OCI-LY1 (cell line): ENCODE data around the gene EPB41L2.

ENCODE experiments used
- H2AFZ ChIP-seq: fragments of 200-600 bp; sonication (generic), shearing (Covaris generic); 2 replicates; pipeline ENCODE4 v1.6.0; 2014; ENCODE audit warnings: antibody characterized with exemption, mild to moderate bottlenecking, low read length
- H3F3A ChIP-seq: fragments of 200-600 bp; sonication (generic), shearing (Covaris generic); 2 replicates; pipeline ENCODE4 v1.6.0; 2014; ENCODE audit warnings: mild to moderate bottlenecking, antibody characterized with exemption, low read length, moderate library complexity; ENCODE audit not compliant: insufficient read depth
- H3K27ac ChIP-seq: fragments of 200-600 bp; sonication (generic); 2 replicates; pipeline ENCODE4 v1.5.1; 2014; ENCODE audit warnings: low read length, mixed run types, mild to moderate bottlenecking, low read depth; ENCODE audit not compliant: poor library complexity, severe bottlenecking
- H3K27me3 ChIP-seq: fragments of 200-600 bp; sonication (generic); 2 replicates; pipeline ENCODE4 v1.6.0; 2014; ENCODE audit warnings: antibody characterized with exemption, mild to moderate bottlenecking, low read length, moderate library complexity; ENCODE audit not compliant: insufficient read depth
- H3K36me3 ChIP-seq: fragments of 200-600 bp; sonication (generic); 2 replicates; pipeline ENCODE4 v1.6.1; 2014; ENCODE audit warnings: mild to moderate bottlenecking, antibody characterized with exemption, low read length, moderate library complexity, mixed read lengths; ENCODE audit not compliant: insufficient read depth
- H3K4me1 ChIP-seq: fragments of 200-600 bp; sonication (generic); 2 replicates; pipeline ENCODE4 v1.5.1; 2014; ENCODE audit warnings: mild to moderate bottlenecking, low read length, moderate library complexity; ENCODE audit not compliant: insufficient read depth, severe bottlenecking
- H3K4me2 ChIP-seq: fragments of 200-600 bp; sonication (generic), shearing (Covaris generic); 2 replicates; pipeline ENCODE4 v1.6.1; 2014; ENCODE audit warnings: low read length
- H3K4me3 ChIP-seq: fragments of 200-600 bp; sonication (generic); 2 replicates; pipeline ENCODE4 v1.5.1; 2014; ENCODE audit warnings: low read length, low read depth, mild to moderate bottlenecking, mixed read lengths; ENCODE audit not compliant: poor library complexity, severe bottlenecking
- H3K79me2 ChIP-seq: fragments of 200-600 bp; shearing (Covaris generic); 2 replicates; pipeline ENCODE4 v1.6.1; 2016; ENCODE audit warnings: mixed run types, low read length, mixed read lengths; ENCODE audit not compliant: insufficient read depth
- H3K9ac ChIP-seq: fragments of 200-600 bp; sonication (generic), shearing (Covaris generic); 2 replicates; pipeline ENCODE4 v1.6.1; 2014; ENCODE audit warnings: mild to moderate bottlenecking, low read length, mixed read lengths
- H3K9me2 ChIP-seq: fragments of 200-600 bp; sonication (generic), shearing (Covaris generic); 2 replicates; pipeline ENCODE4 v1.6.1; 2014; ENCODE audit warnings: low read depth, mild to moderate bottlenecking, low read length, mixed read lengths
- H3K9me3 ChIP-seq: fragments of 200-600 bp; shearing (Covaris generic); 2 replicates; pipeline ENCODE4 v1.6.1; 2014; ENCODE audit warnings: low read length, mixed read lengths
- H4K20me1 ChIP-seq: fragments of 200-600 bp; sonication (generic), shearing (Covaris generic); 2 replicates; pipeline ENCODE4 v1.6.0; 2016; ENCODE audit warnings: mild to moderate bottlenecking, low read length; ENCODE audit not compliant: insufficient read depth
- EZH2 ChIP-seq: fragments of 200-600 bp; sonication (generic), shearing (Covaris generic); IDR thresholded peaks from 2 replicates; pipeline ENCODE4 v1.8.0; 2017; ENCODE audit warnings: borderline replicate concordance, mixed run types, mild to moderate bottlenecking, antibody characterized with exemption, low read length, moderate library complexity, mixed read lengths
- TF ChIP-seq, protein P1 (sequence below): fragments of 200-600 bp; sonication (generic), shearing (Covaris generic); IDR thresholded peaks from 2 replicates; pipeline ENCODE4 v1.5.1; 2017; ENCODE audit warnings: mild to moderate bottlenecking, antibody characterized with exemption, low read length, moderate library complexity, mixed read lengths

EPB41L2 gene

DNA sequence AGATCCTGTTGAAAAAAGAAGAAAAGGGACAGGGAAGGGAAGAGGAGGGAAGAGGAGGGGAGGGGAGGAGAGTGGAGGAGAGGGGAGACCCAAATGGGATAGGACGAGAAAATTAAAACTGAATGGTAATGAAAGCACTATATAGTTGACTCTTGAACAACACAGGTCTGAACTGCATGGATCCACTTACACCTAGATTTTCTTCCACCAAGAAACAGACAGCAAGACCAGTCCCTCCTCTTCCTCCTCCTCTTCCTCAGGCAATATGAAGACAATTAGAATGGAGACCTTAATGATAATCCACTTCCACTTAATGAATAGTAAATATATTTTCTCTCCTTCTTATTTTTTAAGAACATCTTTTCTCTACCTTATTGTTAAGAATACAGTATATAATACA is 113.5 kb downstream of the EPB41L2 start:
- Histone ChIP-seq H3K9me2 (no peaks in the 10 kb centered on the region), H3F3A (no peaks in the 10 kb centered on the region), H3K27ac (no peak overlapping the region), H2AFZ (no peak overlapping the region), H3K9me3 (no peaks in the 10 kb centered on the region), H3K4me3 (no peak overlapping the region), H4K20me1 (no peaks in the 10 kb centered on the region), H3K9ac (no peak overlapping the region), H3K4me1 (no peaks in the 10 kb centered on the region), H3K36me3 (no peaks in the 10 kb centered on the region), H3K27me3 (no peaks in the 10 kb centered on the region), H3K79me2 (no peaks in the 10 kb centered on the region), H3K4me2 (no peak overlapping the region)
- TF ChIP-seq EZH2 = no peak
- TF ChIP-seq, protein P1, sequence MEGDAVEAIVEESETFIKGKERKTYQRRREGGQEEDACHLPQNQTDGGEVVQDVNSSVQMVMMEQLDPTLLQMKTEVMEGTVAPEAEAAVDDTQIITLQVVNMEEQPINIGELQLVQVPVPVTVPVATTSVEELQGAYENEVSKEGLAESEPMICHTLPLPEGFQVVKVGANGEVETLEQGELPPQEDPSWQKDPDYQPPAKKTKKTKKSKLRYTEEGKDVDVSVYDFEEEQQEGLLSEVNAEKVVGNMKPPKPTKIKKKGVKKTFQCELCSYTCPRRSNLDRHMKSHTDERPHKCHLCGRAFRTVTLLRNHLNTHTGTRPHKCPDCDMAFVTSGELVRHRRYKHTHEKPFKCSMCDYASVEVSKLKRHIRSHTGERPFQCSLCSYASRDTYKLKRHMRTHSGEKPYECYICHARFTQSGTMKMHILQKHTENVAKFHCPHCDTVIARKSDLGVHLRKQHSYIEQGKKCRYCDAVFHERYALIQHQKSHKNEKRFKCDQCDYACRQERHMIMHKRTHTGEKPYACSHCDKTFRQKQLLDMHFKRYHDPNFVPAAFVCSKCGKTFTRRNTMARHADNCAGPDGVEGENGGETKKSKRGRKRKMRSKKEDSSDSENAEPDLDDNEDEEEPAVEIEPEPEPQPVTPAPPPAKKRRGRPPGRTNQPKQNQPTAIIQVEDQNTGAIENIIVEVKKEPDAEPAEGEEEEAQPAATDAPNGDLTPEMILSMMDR = no peak

DNA sequence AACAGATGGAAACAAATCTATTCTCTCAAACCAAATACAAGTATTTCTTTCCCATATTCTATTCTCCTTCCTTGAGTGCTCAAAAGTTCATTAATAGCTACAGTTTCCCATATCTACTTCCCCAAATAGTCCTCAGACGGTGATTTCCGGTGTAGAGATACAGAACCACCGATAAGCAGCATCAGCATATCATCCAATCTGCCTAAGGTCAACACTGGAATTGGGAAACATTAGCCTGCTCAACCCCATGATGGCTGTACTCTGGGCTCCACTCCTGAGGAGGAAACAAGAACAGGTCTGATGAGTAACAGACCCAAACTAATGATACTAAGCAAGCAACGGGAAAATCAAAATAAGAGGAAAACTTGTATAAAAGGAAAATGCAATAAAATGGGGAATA is 115.6 kb downstream of the EPB41L2 start:
- H3K27ac ChIP-seq = no peak overlapping the region

DNA sequence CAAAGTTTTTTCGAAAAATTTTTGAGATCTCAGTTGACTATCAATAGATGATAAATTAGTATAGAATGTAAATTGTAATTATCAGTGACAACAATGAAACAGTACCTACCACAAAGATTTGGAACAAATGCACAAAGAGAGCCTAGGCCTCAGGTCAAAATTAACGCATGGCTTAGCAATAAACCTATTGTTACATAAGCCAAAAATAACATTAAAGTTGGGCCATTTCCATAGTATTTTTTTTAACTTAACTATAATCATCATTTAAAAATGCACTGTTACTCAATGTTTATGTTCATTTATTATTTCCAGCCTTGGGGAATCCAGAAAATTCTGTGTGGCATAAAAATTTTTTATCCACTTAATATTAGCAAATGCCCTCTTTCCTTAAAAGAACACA is 117.0 kb downstream of the EPB41L2 start:
- no peak overlapping the region for H2AFZ ChIP-seq
- H4K20me1 ChIP-seq = no peaks in the 10 kb centered on the region
- H3K79me2 ChIP-seq = no peaks in the 10 kb centered on the region
- no peaks in the 10 kb centered on the region for H3F3A ChIP-seq
- H3K9me2 ChIP-seq = no peaks in the 10 kb centered on the region
- TF ChIP-seq EZH2 = no peak
- TF ChIP-seq, protein P1 = no peak
- H3K9me3 ChIP-seq = no peaks in the 10 kb centered on the region
- H3K4me2 ChIP-seq = no peak overlapping the region
- H3K4me1 ChIP-seq = no peaks in the 10 kb centered on the region
- no peak overlapping the region for H3K4me3 ChIP-seq
- no peak overlapping the region for H3K27ac ChIP-seq
- no peak overlapping the region for H3K9ac ChIP-seq
- H3K36me3 ChIP-seq = no peaks in the 10 kb centered on the region
- H3K27me3 ChIP-seq = no peaks in the 10 kb centered on the region

More for the DNA sequence above, 115.6 kb downstream of the EPB41L2 start:
- H3K36me3 ChIP-seq = no peaks in the 10 kb centered on the region
- no peak for TF ChIP-seq EZH2
- TF ChIP-seq, protein P1 = no peak
- H3K79me2 ChIP-seq = no peaks in the 10 kb centered on the region
- H3K9me3 ChIP-seq = no peaks in the 10 kb centered on the region
- no peaks in the 10 kb centered on the region for H3K9me2 ChIP-seq
- H2AFZ ChIP-seq = no peak overlapping the region
- H3K27me3 ChIP-seq = no peaks in the 10 kb centered on the region
- H3K9ac ChIP-seq = no peak overlapping the region
- no peak overlapping the region for H3K4me2 ChIP-seq
- no peaks in the 10 kb centered on the region for H4K20me1 ChIP-seq
- no peaks in the 10 kb centered on the region for H3F3A ChIP-seq
- no peaks in the 10 kb centered on the region for H3K4me1 ChIP-seq
- H3K4me3 ChIP-seq = no peak overlapping the region
